MV-4-11 (cell line): Measurements from ENCODE around the gene PHF2.

Experiments used
- DNase-seq: peaks from one replicate; lab custom pipeline; 2025; lab: John Stamatoyannopoulos, UW

PHF2 gene

GRCh38 chr9:93587284-93587650, 10.9 kb downstream of the PHF2 start:
- no peak for DNase-seq

- DNase-seq = no peak
Observed at GRCh38 chr9:93587651-93588347, 11.4 kb downstream of the PHF2 start.

GRCh38 chr9:93588641-93589609, 12.5 kb downstream of the PHF2 start:
- DNase-seq = no peak

- DNase-seq = no peak
Observed at GRCh38 chr9:93589688-93590087, 13.3 kb downstream of the PHF2 start.

DNA sequence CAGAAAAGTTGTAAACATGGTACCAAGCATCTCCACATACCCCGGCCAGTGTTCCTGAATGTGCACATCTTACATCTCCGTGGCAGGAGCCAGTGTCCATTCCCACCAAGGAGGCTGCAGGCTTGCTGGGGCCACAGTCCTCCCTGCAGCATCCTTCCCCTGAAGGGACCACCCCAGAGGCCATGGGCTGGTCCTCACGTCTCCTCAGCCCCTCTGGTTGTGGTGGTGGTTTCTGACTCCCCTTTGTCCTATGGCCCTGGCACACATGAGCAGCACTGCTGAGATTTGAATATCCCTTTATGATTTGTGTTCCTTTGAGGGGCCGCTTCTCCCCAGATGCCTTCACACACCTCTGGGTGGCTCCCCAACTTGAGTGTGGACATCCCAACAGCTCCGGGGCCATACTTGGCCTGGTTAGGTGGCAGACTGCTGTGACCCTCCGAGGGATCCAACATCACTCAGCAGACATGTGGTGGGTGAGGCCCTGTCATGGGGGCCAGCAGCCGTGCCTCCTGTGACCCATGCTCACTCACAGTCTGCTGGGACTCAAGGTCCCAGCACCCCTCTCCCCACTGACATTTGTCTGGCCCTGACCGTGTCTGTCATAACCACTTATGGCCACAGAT, 14.3 kb downstream of the PHF2 start:
- no peak for DNase-seq

GRCh38 chr9:93591301-93592007, 15.1 kb downstream of the PHF2 start:
- no peak for DNase-seq

DNA sequence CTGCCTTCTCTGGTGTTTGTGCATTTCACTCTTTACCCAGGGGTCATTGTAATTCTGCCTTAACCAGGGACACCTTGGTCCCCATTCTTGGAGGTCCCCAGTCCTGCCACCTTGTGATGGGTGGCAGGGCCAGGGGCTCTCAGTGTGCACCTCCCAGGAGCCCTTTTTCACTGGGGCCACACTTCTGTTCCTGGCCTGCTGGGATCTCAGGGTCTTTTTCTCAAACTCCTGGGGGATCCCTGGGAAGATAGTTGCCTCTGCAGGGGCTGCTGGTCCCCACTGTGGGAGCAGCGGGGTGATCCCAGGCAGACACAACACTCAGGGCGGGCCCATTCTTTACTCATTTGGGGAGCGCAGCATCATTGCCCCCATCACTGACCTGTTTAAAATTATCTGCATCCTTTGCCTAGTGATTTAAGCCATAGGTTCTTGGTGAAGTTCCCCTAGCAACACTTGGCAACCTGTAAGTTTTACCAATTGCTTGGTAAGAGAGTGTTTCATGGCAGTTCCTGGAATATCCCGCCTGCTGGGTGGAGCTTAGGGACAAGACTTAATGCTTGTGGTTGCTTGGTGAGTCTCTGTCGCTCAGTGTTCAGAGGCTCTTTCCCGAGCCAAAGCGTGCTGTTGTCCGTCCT, 15.7 kb downstream of the PHF2 start:
- DNase-seq = peak; percentile 35

DNA sequence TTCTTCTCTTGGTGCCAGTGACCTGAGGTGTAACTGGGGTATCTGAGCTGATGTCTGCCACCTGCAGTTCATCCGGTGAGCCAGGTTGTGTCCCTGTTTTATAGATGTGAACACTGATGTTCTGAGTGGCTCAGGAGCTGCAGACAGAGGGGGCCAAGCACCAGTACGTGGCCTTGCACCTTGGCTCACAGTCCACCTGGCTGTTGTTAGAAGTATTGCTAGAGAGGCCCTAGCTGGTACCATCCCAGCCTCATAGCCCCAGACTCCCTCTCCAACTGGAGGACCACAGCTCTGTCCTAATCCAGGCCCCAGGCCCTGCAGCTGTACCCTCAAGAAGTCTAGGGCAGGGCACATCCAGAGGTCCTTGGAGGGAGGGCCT, 16.2 kb downstream of the PHF2 start:
- DNase-seq = no peak

GRCh38 chr9:93593144-93593658, 16.8 kb downstream of the PHF2 start:
- DNase-seq = no peak

DNA sequence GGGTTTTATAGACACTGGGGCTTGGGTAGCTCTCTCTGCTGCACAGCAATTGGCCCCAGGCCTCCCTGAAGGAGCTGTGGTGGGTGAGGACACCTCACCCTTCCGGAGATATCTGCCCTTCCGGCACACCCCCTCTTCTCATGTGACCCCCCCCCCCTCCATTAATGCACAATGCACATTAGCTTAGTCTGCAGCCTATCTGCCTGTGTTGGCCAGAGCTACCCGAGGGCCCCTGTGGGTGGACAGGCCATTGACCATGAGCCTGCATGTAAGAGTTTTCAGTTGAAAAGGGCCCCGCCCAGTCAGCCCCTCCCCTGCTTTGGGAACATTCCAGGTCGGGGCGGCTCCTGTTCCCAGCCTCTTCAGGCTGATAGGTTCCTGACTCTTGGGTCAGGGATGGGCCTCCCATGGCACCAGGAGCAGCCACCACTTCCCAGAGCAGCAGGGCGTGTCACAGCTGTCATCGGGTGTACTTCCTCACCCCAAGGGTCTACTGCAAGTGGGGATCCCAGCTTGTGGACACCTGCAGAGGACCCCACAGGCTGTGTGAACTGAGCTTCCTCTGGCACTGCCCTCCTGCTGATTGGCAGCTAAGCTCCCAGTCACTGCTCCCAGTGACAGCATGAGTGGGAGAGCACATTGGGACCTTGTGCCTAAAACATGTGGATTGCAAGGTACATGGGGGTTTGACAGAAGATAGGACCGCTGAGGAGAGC, 17.8 kb downstream of the PHF2 start:
- DNase-seq = no peak

GRCh38 chr9:93595461-93595860, 19.1 kb downstream of the PHF2 start:
- no peak for DNase-seq

- no peak for DNase-seq
Observed at GRCh38 chr9:93595861-93596365, 19.5 kb downstream of the PHF2 start.

GRCh38 chr9:93596399-93596798, 20.0 kb downstream of the PHF2 start:
- no peak for DNase-seq

- DNase-seq = no peak
Observed at GRCh38 chr9:93597142-93597706, 20.8 kb downstream of the PHF2 start.

GRCh38 chr9:93597871-93598646, 21.7 kb downstream of the PHF2 start:
- DNase-seq = no peak

DNA sequence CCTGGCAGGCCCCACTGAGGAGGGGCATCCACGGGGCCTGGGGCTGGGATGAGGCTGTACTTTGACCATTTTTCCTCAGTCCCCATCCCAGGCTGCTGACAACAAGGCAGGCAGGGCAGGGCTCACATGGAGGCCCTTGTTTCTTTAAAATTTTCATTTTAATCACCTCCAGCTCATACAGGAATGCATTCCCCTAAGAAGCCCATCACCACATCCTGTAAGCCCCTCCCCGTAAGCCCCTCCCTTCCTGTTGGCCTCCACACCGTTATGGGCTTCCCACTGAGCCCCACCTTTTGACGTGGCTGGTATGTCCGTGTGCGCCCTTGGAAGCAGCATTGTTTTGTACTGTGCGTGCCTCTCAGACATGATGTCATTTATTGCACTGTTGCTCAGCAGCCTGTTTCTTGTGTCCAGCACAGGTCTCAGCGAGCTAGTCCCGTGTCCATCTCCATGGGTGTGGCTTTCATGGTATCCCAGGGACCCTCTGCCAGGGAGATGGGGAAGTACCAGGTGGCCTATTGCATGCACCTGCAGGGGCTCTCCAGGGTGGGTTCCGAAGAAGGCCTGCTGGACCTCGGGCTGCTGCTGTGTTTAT, 22.4 kb downstream of the PHF2 start:
- no peak for DNase-seq

GRCh38 chr9:93599571-93600403, 23.4 kb downstream of the PHF2 start:
- DNase-seq = no peak

DNA sequence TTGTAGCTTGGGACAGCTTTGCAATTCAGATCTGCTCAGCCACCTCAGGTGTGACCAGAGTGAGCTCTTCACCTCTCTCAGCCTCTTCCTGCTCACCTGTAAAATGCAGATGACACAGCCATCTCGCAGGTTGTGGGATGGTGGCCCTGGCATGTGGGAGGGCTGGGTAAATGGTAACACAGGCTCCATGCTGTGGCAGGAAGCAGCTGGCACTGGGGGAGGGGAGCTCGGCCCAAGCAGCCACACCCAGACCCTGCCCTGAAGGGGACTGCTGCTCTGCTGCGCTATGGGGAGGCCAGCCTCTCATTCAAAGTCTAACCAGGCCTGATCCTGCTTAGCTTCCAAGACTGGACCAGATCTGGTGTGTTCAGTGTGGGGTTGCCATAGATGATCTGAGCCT, 24.1 kb downstream of the PHF2 start:
- no peak for DNase-seq
